Measurements from ENCODE around the gene WDR5B.

The WDR5B gene

DNA sequence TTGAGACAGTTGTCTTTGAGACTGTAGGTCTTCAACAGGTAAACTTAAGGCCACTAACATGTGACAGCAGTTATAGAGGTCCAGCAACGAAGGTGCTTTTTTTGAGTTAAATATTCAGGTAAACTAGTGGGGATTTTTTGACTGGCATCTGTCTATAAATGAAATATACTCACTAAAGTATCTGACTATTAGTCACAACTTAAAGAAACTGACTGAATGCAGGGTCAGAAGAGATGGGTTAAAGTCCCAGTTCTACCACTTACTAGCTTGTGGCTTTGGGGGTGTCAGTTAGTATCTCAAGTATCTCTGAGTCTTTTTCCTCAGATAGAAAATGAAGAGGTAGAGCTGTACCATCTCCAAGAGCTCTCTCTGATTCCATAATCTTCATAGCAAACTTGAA, 50.8 kb downstream of the WDR5B start:
- no peak for DNase-seq

DNA sequence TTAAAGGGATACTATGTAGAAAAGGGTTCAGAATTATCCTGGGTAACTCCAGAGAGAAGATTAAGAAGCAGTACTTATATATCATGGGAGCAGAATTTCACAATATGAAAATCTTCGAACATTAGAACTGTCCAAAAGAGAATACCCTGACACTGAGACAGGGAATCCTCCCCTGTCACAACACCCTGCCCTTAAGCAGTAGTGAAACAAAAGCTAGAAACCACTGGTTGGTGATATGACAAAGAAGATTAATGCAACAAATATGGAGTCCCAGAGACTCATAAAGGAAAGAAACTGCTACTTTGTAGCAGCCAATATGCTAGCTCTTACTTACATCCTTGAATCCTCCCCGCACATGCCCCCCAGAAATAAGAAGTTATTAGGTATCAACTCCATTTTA, 51.4 kb downstream of the WDR5B start:
- DNase-seq = no peak

All from stimulated activated CD4-positive, alpha-beta T cell treated with anti-CD3 and anti-CD28 coated beads, Interleukin-4, amount 100 ng/mL, for 4 hours (primary cell).